WTC11 (cell line): Measurements from ENCODE around the gene ARL5A. TPM values are rescaled to one million over a fixed set of nuclear protein-coding genes. Genes with fewer than 3 reads are reported as not detected.

Experiments used
- ATAC-seq: fragments of 200-7000 bp; cut with Tn5 transposase; 2 replicates; pipeline ENCODE4 v1.10.0; 2021; ENCODE audit warnings: mild to moderate bottlenecking, moderate library complexity
- CTCF ChIA-PET: fragments of 300-600 bp; sonication (Branson Sonifier 250); formaldehyde crosslinking; loops from one replicate; lab custom pipeline; 2021; ENCODE audit warnings: antibody characterized with exemption; lab: Charles Lee
- POLR2A ChIA-PET: fragments of 350-600 bp; sonication (Branson Sonifier 250); formaldehyde crosslinking; loops from one replicate; lab custom pipeline; 2021; ENCODE audit warnings: antibody characterized with exemption; lab: Charles Lee
- DNase-seq: peaks from one replicate; pipeline ENCODE4 v3.0.0; 2021; ENCODE audit warnings: low spot score
- H3K27ac Mint-ChIP-seq: 2 replicates; pipeline ENCODE4 v1.8.0; 2021; ENCODE audit warnings: mixed read lengths
- H3K27me3 Mint-ChIP-seq: 2 replicates; pipeline ENCODE4 v1.8.0; 2021; ENCODE audit warnings: low read depth, mild to moderate bottlenecking, moderate library complexity, mixed read lengths
- H3K36me3 Mint-ChIP-seq: 2 replicates; pipeline ENCODE4 v1.8.0; 2021; ENCODE audit warnings: mixed read lengths
- H3K4me1 Mint-ChIP-seq: 2 replicates; pipeline ENCODE4 v1.8.0; 2022; ENCODE audit warnings: mixed read lengths
- H3K4me3 Mint-ChIP-seq: 2 replicates; pipeline ENCODE4 v1.8.0; 2021; ENCODE audit warnings: mild to moderate bottlenecking, moderate library complexity, mixed read lengths
- H3K9me3 Mint-ChIP-seq: 2 replicates; pipeline ENCODE4 v1.8.0; 2021; ENCODE audit warnings: mixed read lengths
- AR ChIP-seq: fragments of 250-450 bp; sonication (Bioruptor Pico); IDR thresholded peaks from 2 replicates; pipeline ENCODE4 v1.9.0; 2021; ENCODE audit warnings: mild to moderate bottlenecking
- ATF6 ChIP-seq: sonication (generic); formaldehyde crosslinking; IDR thresholded peaks from 2 replicates; pipeline ENCODE4 v1.8.1; 2023; ENCODE audit warnings: mild to moderate bottlenecking, missing genetic modification reagents
- CBFB ChIP-seq: sonication (generic); formaldehyde crosslinking; IDR thresholded peaks from 2 replicates; pipeline ENCODE4 v1.8.1; 2022; ENCODE audit warnings: mild to moderate bottlenecking, low read depth, missing genetic modification reagents
- CREM ChIP-seq: sonication (generic); formaldehyde crosslinking; IDR thresholded peaks from 2 replicates; pipeline ENCODE4 v1.8.1; 2022; ENCODE audit warnings: mild to moderate bottlenecking, missing genetic modification reagents, moderate library complexity
- EMX1 ChIP-seq: fragments of 250-450 bp; sonication (Bioruptor Pico); IDR thresholded peaks from 2 replicates; pipeline ENCODE4 v1.8.0; 2021; ENCODE audit warnings: mild to moderate bottlenecking
- FOXP4 ChIP-seq: sonication (generic); formaldehyde crosslinking; IDR thresholded peaks from 2 replicates; pipeline ENCODE4 v1.8.0; 2022; ENCODE audit warnings: mild to moderate bottlenecking, missing genetic modification reagents
- HMGA2 ChIP-seq: fragments of 250-450 bp; sonication (Bioruptor Pico); IDR thresholded peaks from 2 replicates; pipeline ENCODE4 v1.4.0; 2021; ENCODE audit warnings: mild to moderate bottlenecking, moderate library complexity
- IRF2 ChIP-seq: sonication (generic); formaldehyde crosslinking; IDR thresholded peaks from 2 replicates; pipeline ENCODE4 v1.8.0; 2022; ENCODE audit warnings: low read depth, missing genetic modification reagents, borderline replicate concordance
- JAZF1 ChIP-seq: fragments of 250-450 bp; sonication (Bioruptor Pico); IDR thresholded peaks from 2 replicates; pipeline ENCODE4 v1.9.0; 2021; ENCODE audit warnings: moderate library complexity, mild to moderate bottlenecking, inconsistent platforms
- NR2C2 ChIP-seq: sonication (generic); formaldehyde crosslinking; IDR thresholded peaks from 2 replicates; pipeline ENCODE4 v1.8.0; 2022; ENCODE audit warnings: mild to moderate bottlenecking, missing genetic modification reagents
- SMAD3 ChIP-seq: sonication (generic); formaldehyde crosslinking; IDR thresholded peaks from 2 replicates; pipeline ENCODE4 v1.8.0; 2022; ENCODE audit warnings: missing genetic modification reagents, mild to moderate bottlenecking, borderline replicate concordance
- SP1 ChIP-seq: sonication (generic); formaldehyde crosslinking; conservative IDR thresholded peaks from 2 replicates; pipeline ENCODE4 v1.8.1; 2022; ENCODE audit warnings: missing genetic modification reagents
- TEAD4 ChIP-seq: sonication (generic); formaldehyde crosslinking; IDR thresholded peaks from 2 replicates; pipeline ENCODE4 v1.8.0; 2022; ENCODE audit warnings: mild to moderate bottlenecking, missing genetic modification reagents
- ZNF671 ChIP-seq: fragments of 250-450 bp; sonication (Bioruptor Pico); IDR thresholded peaks from 2 replicates; pipeline ENCODE4 v1.8.0; 2021; ENCODE audit warnings: mild to moderate bottlenecking
- total RNA-seq: library from RNA; stranded (reverse); gene quantifications from 3 replicates; pipeline ENCODE4 v1.2.3, GENCODE V29; 2021
- TF ChIP-seq, protein P1 (sequence below): sonication (generic); formaldehyde crosslinking; IDR thresholded peaks from 2 replicates; pipeline ENCODE4 v1.8.1; 2023; ENCODE audit warnings: mild to moderate bottlenecking, moderate library complexity, missing genetic modification reagents
- TF ChIP-seq, protein P2 (sequence below): fragments of 250-450 bp; sonication (Bioruptor Pico); IDR thresholded peaks from 2 replicates; pipeline ENCODE4 v1.8.0; 2021; ENCODE audit warnings: mild to moderate bottlenecking

The ARL5A gene
- total RNA-seq, 1 experiment from 2014 or later: 82.7 TPM

DNA sequence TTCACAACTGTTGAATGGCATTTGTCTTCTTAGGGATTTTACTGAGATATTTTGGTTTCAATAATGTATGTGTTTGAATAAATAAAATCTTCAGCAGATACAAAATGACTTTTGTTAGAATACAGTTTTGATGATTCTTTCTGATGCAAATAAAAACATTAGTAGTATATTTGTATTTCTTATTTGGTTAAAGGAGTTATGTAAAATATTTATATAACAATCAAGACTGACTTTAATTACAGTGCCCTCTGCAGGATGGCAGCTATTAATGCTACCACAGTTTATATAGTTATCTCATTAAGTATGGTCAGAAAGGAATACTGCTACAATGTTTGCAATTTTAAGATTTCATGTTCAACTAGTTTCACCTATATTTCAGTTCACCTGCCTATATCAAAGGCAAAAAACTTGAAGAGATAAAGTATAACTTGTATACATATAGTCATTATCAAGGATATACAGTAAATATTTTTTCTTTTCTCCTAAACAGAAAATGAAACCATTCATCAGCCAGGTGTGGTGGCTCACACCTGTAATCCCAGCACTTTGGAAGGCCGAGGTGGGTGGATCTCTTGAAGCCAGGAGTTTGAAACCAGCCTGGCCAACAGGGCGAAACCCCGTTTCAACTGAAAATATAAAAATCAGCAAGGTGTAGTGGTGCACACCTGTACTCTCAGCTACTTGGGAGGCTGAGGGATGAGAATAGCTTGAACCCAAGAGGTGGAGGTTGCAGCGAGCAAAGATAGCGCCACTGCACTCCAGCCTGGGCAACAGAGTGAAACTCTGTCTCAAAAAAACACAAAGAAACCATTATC lies 19.8 kb downstream of the ARL5A start:
- Mint-ChIP-seq H3K4me3 (no peak overlapping the region), H3K9me3 (no peaks in the 10 kb centered on the region), H3K36me3 (peaks cover 32% of the 10 kb centered on the region), H3K27me3 (no peaks in the 10 kb centered on the region), H3K27ac (no peak overlapping the region), H3K4me1 (no peaks in the 10 kb centered on the region)
- TF ChIP-seq, protein P1, sequence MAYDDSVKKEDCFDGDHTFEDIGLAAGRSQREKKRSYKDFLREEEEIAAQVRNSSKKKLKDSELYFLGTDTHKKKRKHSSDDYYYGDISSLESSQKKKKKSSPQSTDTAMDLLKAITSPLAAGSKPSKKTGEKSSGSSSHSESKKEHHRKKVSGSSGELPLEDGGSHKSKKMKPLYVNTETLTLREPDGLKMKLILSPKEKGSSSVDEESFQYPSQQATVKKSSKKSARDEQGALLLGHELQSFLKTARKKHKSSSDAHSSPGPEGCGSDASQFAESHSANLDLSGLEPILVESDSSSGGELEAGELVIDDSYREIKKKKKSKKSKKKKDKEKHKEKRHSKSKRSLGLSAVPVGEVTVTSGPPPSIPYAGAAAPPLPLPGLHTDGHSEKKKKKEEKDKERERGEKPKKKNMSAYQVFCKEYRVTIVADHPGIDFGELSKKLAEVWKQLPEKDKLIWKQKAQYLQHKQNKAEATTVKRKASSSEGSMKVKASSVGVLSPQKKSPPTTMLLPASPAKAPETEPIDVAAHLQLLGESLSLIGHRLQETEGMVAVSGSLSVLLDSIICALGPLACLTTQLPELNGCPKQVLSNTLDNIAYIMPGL (CRISPR knock-in tag): no peak
- TF ChIP-seq CREM (no peak), SP1 (CRISPR knock-in tag) (no peak), FOXP4 (CRISPR knock-in tag) (no peak), EMX1 (no peak)
- TF ChIP-seq, protein P2, sequence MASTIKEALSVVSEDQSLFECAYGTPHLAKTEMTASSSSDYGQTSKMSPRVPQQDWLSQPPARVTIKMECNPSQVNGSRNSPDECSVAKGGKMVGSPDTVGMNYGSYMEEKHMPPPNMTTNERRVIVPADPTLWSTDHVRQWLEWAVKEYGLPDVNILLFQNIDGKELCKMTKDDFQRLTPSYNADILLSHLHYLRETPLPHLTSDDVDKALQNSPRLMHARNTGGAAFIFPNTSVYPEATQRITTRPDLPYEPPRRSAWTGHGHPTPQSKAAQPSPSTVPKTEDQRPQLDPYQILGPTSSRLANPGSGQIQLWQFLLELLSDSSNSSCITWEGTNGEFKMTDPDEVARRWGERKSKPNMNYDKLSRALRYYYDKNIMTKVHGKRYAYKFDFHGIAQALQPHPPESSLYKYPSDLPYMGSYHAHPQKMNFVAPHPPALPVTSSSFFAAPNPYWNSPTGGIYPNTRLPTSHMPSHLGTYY: no peak
- DNase-seq (no peak), ATAC-seq (no peak)
- POLR2A ChIA-PET: no interaction called here
- CTCF ChIA-PET: interaction anchor here (0.8 to 1.0 kb wide), 3 partner anchors 8 to 217 kb away, joined by 3 to 5 read pairs (median 3); no protein-coding TSS in a partner anchor

GRCh38 chr2:151805961-151806360 lies 22.3 kb downstream of the ARL5A start:
- ChIA-PET CTCF (no interaction called here), POLR2A (no interaction called here)
- Mint-ChIP-seq H3K4me3 (no peak overlapping the region), H3K27me3 (no peaks in the 10 kb centered on the region), H3K27ac (no peak overlapping the region), H3K36me3 (peaks cover 24% of the 10 kb centered on the region), H3K4me1 (no peaks in the 10 kb centered on the region), H3K9me3 (no peaks in the 10 kb centered on the region)
- ATAC-seq (no peak), DNase-seq (no peak)
- TF ChIP-seq JAZF1 (no peak), NR2C2 (CRISPR knock-in tag) (no peak), ZNF671 (CRISPR knock-in tag) (no peak), IRF2 (no peak)
- TF ChIP-seq, all 79 proteins: peak for 0

DNA sequence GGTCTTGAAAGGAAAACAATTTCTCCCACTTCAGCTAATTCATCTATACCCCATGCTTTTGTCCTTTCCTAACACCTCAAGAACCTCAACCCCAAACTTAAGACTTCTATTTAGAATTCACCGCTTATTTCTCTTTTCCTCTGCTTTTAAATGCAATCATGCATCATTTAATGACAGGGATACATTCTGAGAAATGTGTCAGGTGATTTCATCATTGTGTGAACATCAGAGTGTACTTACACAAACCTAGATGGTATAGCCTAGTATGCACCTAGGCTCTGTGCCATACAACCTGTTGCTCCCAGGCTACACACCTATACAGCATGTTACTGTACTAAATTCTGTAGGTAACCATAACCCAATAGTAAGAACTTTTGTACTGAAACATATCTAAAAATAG lies 22.9 kb downstream of the ARL5A start:
- ChIA-PET CTCF (no interaction called here), POLR2A (no interaction called here)
- no peaks in the 10 kb centered on the region for H3K27me3 Mint-ChIP-seq
- H3K36me3 Mint-ChIP-seq: peaks cover 18% of the 10 kb centered on the region
- H3K9me3 Mint-ChIP-seq: no peaks in the 10 kb centered on the region
- TF ChIP-seq JAZF1: no peak
- TF ChIP-seq HMGA2: no peak
- TF ChIP-seq CBFB (CRISPR knock-in tag): no peak
- no peak for TF ChIP-seq TEAD4 (CRISPR knock-in tag)
- no peak for TF ChIP-seq AR (CRISPR knock-in tag)
- TF ChIP-seq ATF6: no peak
- TF ChIP-seq SMAD3 (CRISPR knock-in tag): no peak
- no peaks in the 10 kb centered on the region for H3K4me1 Mint-ChIP-seq
- DNase-seq (no peak), ATAC-seq (no peak)
- H3K27ac Mint-ChIP-seq: no peak overlapping the region
- H3K4me3 Mint-ChIP-seq: no peak overlapping the region
